ENCODE data around the gene PANK1. TPM values are rescaled to one million over a fixed set of nuclear protein-coding genes. Genes with fewer than 3 reads are reported as not detected.

PANK1 gene
- polyA plus RNA-seq, 1 experiment, result 9.2 TPM

- POLR2A ChIA-PET, result no interaction called here
- CTCF ChIA-PET, result no interaction called here
These were observed 24.9 kb upstream of the PANK1 start for GRCh38 chr10:89669985-89670384.

GRCh38 chr10:89668386-89669071, 23.5 kb upstream of the PANK1 start:
- no peaks in the 10 kb centered on the region for H3K27me3 ChIP-seq (ENCODE audit: control insufficient read depth, insufficient read depth, low read length)
- ChIA-PET CTCF (interaction anchor here (1.0 to 1.3 kb wide), 2 partner anchors 9 to 25 kb away, joined by 3 read pairs; no protein-coding TSS in a partner anchor), POLR2A (no interaction called here)
- no peak overlapping the region for H3K27ac ChIP-seq (ENCODE audit: low read depth, low read length)
- TF ChIP-seq CTCF (IDR thresholded peaks at IDR 0.05; ENCODE audit: low read depth, low read length), result no peak
- no peak for DNase-seq (ENCODE audit: low read depth, low spot score)
- no peaks in the 10 kb centered on the region for H3K9me3 ChIP-seq (ENCODE audit: control insufficient read depth, insufficient read depth, low read length)
- no peak overlapping the region for H3K4me3 ChIP-seq (ENCODE audit: low read depth, low read length)

More at GRCh38 chr10:89669985-89670384, 24.9 kb upstream of the PANK1 start:
- no peak overlapping the region for H3K4me3 ChIP-seq (ENCODE audit: low read depth, low read length)
- no peak overlapping the region for H3K27ac ChIP-seq (ENCODE audit: low read depth, low read length)
- TF ChIP-seq CTCF (IDR thresholded peaks at IDR 0.05; ENCODE audit: low read depth, low read length), result no peak
- no peaks in the 10 kb centered on the region for H3K9me3 ChIP-seq (ENCODE audit: control insufficient read depth, insufficient read depth, low read length)
- H3K27me3 ChIP-seq (ENCODE audit: control insufficient read depth, insufficient read depth, low read length), result no peaks in the 10 kb centered on the region
- DNase-seq (ENCODE audit: low read depth, low spot score), result no peak

- Histone ChIP-seq H3K27ac (ENCODE audit: low read depth, low read length) (no peak overlapping the region), H3K27me3 (ENCODE audit: control insufficient read depth, insufficient read depth, low read length) (no peaks in the 10 kb centered on the region), H3K9me3 (ENCODE audit: control insufficient read depth, insufficient read depth, low read length) (no peaks in the 10 kb centered on the region), H3K4me3 (ENCODE audit: low read depth, low read length) (no peak overlapping the region)
- no peak for TF ChIP-seq CTCF (IDR thresholded peaks at IDR 0.05; ENCODE audit: low read depth, low read length)
- POLR2A ChIA-PET, result no interaction called here
- DNase-seq (ENCODE audit: low read depth, low spot score), result no peak
- CTCF ChIA-PET, result no interaction called here
These were observed 21.1 kb upstream of the PANK1 start for GRCh38 chr10:89666138-89666537.

- no peak overlapping the region for H3K4me3 ChIP-seq (ENCODE audit: low read depth, low read length)
- H3K27ac ChIP-seq (ENCODE audit: low read depth, low read length), result no peak overlapping the region
- H3K9me3 ChIP-seq (ENCODE audit: control insufficient read depth, insufficient read depth, low read length), result no peaks in the 10 kb centered on the region
- ChIA-PET POLR2A (no interaction called here), CTCF (no interaction called here)
- no peaks in the 10 kb centered on the region for H3K27me3 ChIP-seq (ENCODE audit: control insufficient read depth, insufficient read depth, low read length)
- no peak for TF ChIP-seq CTCF (IDR thresholded peaks at IDR 0.05; ENCODE audit: low read depth, low read length)
- no peak for DNase-seq (ENCODE audit: low read depth, low spot score)
These were observed 20.3 kb upstream of the PANK1 start for GRCh38 chr10:89665302-89665701.

- ChIA-PET CTCF (no interaction called here), POLR2A (no interaction called here)
- Histone ChIP-seq H3K27me3 (ENCODE audit: control insufficient read depth, insufficient read depth, low read length) (no peaks in the 10 kb centered on the region), H3K4me3 (ENCODE audit: low read depth, low read length) (no peak overlapping the region), H3K9me3 (ENCODE audit: control insufficient read depth, insufficient read depth, low read length) (no peaks in the 10 kb centered on the region), H3K27ac (ENCODE audit: low read depth, low read length) (no peak overlapping the region)
- TF ChIP-seq CTCF (IDR thresholded peaks at IDR 0.05; ENCODE audit: low read depth, low read length), result no peak
- no peak for DNase-seq (ENCODE audit: low read depth, low spot score)
These were observed 19.2 kb upstream of the PANK1 start for GRCh38 chr10:89664203-89664602.
